Subcutaneous abdominal adipose tissue (tissue), 5 donors: ENCODE data around the gene FGF12.

Source experiments
- H3K27ac ChIP-seq: one replicate; pipeline ENCODE4 v1.7.0; 2013; ENCODE audit warnings: low read depth, mild to moderate bottlenecking, inconsistent platforms, low read length, moderate library complexity
- H3K27me3 ChIP-seq, 5 donors: one replicate each; pipeline ENCODE4 v1.7.0; 2013; ENCODE audit warnings: low read length in 5 of 5, inconsistent platforms in 1 of 5; ENCODE audit not compliant: control insufficient read depth in 5 of 5, insufficient read depth in 4 of 5
- H3K36me3 ChIP-seq, 5 donors: one replicate each; pipeline ENCODE4 v1.7.0; 2013; ENCODE audit warnings: low read length in 5 of 5; ENCODE audit not compliant: control insufficient read depth in 5 of 5, insufficient read depth in 5 of 5
- H3K4me1 ChIP-seq, 5 donors: one replicate each; pipeline ENCODE4 v1.7.0; 2013; ENCODE audit warnings: low read length in 5 of 5, mild to moderate bottlenecking in 3 of 5, moderate library complexity in 1 of 5; ENCODE audit not compliant: control insufficient read depth in 5 of 5, insufficient read depth in 5 of 5
- H3K4me3 ChIP-seq, 5 donors: one replicate each; pipeline ENCODE4 v1.7.0; 2013; ENCODE audit warnings: low read length in 5 of 5, low read depth in 1 of 5
- H3K9ac ChIP-seq, 5 donors: one replicate each; pipeline ENCODE4 v1.7.0; 2013; ENCODE audit warnings: low read length in 5 of 5, mild to moderate bottlenecking in 4 of 5, moderate library complexity in 3 of 5
- H3K9me3 ChIP-seq, 5 donors: one replicate each; pipeline ENCODE4 v1.7.0; 2013; ENCODE audit warnings: low read length in 5 of 5; ENCODE audit not compliant: control insufficient read depth in 5 of 5
- donor health status: healthy.
- donor health status: healthy.
- donor health status: healthy.
- donor health status: healthy.
- donor health status: healthy.

The FGF12 gene

DNA sequence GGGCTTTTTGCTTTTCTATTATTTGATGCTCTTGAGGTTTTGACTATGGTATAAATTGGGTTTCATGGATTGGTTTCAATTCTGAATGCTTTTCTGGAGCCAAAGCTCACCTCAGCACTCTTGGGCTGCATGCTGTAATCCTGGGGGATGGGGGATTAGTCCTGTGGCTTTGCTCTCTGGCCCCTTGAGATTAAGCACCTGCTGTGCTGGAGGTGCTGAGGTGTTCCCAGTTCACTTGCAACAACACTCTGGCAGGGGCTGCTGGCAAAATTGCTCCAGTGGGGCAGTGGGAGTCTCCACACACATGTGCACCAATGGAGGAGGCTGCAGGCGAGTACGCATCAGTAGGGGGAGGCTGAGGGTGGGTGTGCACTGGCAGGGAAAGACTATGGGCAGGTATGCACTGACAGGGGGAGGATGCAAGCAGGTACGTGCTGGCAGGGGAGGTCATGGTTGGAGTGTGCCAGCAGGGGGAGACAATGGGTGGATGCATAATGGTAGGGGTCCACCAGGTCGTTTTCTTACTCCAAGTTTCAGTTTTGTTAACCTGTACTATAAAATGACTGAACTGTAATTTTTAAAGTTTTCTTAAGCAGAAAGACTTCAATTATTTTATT, 489.2 kb downstream of the FGF12 start:
- no peak overlapping the region for H3K9ac ChIP-seq
- peaks cover 0 to 3% (median 0%) of the 10 kb centered on the region in 5 donors for H3K9me3 ChIP-seq

DNA sequence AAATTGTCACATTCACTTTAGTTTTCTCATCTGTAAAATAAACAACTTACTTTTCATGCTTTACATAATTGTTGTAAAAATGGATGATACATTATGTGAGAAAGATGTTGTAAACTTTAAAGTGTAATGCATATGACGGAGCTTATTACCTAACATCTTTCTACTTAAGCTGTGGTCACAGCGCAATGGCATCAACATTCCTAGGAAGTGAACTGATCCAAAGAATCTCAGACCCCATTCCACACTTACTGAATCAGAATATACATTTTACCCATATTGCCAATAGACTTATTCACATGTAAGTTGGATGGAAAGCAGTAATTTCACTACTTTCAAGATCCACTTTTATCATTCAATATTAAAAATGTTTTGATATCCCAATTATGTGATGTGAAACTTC, 497.5 kb downstream of the FGF12 start:
- Histone ChIP-seq H3K36me3 (no peaks in the 10 kb centered on the region), H3K27ac (no peak overlapping the region), H3K27me3 (no peaks in the 10 kb centered on the region), H3K4me3 (no peak overlapping the region), H3K4me1 (no peaks in the 10 kb centered on the region), H3K9me3 (no peaks in the 10 kb centered on the region), H3K9ac (no peak overlapping the region)

More for the DNA sequence above, 489.2 kb downstream of the FGF12 start:
- Histone ChIP-seq H3K4me1 (no peaks in the 10 kb centered on the region), H3K27me3 (no peaks in the 10 kb centered on the region), H3K27ac (no peak overlapping the region), H3K36me3 (no peaks in the 10 kb centered on the region), H3K4me3 (no peak overlapping the region)

DNA sequence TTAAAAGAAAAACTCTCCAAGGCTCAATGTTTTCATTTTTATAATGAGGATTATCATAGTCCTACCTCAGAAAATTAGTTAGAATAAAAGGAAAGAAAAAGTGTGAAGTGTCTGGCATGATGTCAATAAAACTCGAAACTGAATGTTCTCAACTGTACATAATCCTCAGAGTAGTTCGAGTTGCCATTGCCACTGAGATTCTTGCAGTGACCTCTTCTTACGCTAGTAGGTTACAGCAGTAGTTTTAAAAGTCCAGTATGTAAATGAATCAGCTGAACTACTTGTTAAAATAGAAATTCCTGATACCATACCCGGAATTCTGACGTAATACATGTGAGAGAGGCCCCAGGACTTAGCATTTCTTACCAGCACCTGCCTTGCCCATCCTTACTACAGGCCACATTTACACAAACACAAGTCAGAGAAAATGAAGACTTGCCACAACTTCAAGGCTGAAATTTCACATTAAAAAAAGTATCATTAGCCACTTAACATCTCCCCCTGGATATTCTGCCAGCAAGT, 502.6 kb downstream of the FGF12 start:
- Histone ChIP-seq H3K27me3 (no peaks in the 10 kb centered on the region), H3K9me3 (no peaks in the 10 kb centered on the region), H3K4me1 (no peaks in the 10 kb centered on the region), H3K27ac (no peak overlapping the region), H3K4me3 (no peak overlapping the region), H3K36me3 (no peaks in the 10 kb centered on the region), H3K9ac (no peak overlapping the region)

DNA sequence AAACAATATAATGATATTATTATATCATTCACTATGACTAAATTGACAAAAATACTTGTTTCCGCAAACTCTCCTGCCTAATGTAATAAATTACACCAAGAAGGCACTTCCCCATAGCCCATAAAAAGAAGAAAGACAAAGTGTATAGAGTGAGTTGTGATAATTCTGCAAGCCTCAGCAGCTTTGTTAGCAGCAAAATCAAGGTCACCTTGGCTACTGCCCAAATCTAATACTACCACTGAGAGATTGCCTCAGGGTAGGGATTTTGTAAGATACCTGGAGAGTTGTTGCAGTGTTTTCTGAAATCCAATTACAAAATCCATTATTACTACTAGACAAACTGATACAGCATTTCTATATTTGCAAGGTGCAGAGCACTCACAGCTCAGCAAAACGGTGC, 503.5 kb downstream of the FGF12 start:
- no peaks in the 10 kb centered on the region for H3K36me3 ChIP-seq
- no peaks in the 10 kb centered on the region for H3K27me3 ChIP-seq
- no peak overlapping the region for H3K4me3 ChIP-seq
- H3K4me1 ChIP-seq = no peaks in the 10 kb centered on the region
- no peaks in the 10 kb centered on the region for H3K9me3 ChIP-seq
- H3K9ac ChIP-seq = no peak overlapping the region
- H3K27ac ChIP-seq = no peak overlapping the region

DNA sequence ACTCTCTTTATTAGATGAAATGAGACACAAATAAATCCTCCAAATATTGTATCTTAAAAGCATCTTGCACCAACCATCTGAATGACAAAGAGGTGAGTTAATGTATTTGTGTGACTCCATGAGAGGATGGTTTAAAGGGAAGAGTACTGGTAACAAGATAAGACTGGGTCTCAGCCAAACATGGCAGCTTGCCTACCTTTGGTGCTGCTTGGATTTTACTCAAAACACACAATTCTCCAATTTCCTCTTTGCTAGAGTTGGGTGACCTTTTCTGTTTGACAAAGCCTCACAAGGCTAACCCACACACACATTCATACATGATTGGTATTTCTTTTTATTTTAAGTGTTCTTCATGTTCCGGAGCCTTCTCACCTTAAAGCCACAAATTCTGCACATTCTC, 506.4 kb downstream of the FGF12 start:
- H3K9me3 ChIP-seq = no peaks in the 10 kb centered on the region

DNA sequence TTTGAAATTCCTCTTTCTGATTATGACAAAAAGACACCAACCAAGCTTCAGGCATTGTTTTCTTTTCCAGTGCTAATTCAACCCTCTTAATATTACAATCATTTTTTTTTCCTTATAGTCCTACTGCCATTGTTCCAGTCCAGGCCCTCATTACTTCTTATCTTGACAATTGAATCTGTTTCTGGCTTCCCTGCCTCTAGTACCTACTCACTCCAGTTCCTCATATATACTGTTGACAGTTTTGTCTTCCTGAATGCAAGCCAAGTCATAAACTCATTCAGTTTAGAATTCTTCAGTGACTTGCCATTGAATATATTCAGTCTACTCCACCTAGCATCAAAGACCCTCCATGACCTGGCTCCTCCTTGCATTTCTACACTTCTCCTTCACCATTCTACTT, 507.4 kb downstream of the FGF12 start:
- H3K9me3 ChIP-seq = no peaks in the 10 kb centered on the region
- H3K27ac ChIP-seq = no peak overlapping the region
- no peaks in the 10 kb centered on the region for H3K4me1 ChIP-seq
- H3K4me3 ChIP-seq = no peak overlapping the region
- H3K9ac ChIP-seq = no peak overlapping the region
- H3K27me3 ChIP-seq = no peaks in the 10 kb centered on the region
- H3K36me3 ChIP-seq = no peaks in the 10 kb centered on the region

More for the DNA sequence above, 506.4 kb downstream of the FGF12 start:
- H3K36me3 ChIP-seq = no peaks in the 10 kb centered on the region
- no peak overlapping the region for H3K4me3 ChIP-seq
- H3K27ac ChIP-seq = no peak overlapping the region
- no peak overlapping the region for H3K9ac ChIP-seq
- no peaks in the 10 kb centered on the region for H3K27me3 ChIP-seq
- H3K4me1 ChIP-seq = no peaks in the 10 kb centered on the region

DNA sequence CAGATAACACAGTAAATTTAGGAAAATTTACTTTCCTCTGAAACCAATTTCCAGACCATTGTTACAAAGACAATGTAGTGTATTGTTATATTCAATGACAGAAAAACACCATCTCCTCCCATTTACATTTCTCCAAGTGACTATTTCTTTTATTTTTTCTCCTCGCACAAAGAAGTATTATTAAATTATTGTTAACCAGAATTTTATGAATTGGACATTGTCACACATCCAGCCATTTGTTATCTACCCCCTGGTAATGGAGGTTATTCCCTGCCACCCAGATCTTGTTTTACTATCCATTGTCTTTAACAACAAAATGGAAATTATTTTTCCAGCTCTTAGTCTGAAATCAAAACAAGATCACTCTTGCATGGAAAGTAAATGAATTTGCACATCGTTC, 511.3 kb downstream of the FGF12 start:
- Histone ChIP-seq H3K4me3 (no peak overlapping the region), H3K27me3 (no peaks in the 10 kb centered on the region), H3K9ac (no peak overlapping the region), H3K9me3 (no peaks in the 10 kb centered on the region), H3K27ac (no peak overlapping the region), H3K4me1 (no peaks in the 10 kb centered on the region), H3K36me3 (no peaks in the 10 kb centered on the region)

DNA sequence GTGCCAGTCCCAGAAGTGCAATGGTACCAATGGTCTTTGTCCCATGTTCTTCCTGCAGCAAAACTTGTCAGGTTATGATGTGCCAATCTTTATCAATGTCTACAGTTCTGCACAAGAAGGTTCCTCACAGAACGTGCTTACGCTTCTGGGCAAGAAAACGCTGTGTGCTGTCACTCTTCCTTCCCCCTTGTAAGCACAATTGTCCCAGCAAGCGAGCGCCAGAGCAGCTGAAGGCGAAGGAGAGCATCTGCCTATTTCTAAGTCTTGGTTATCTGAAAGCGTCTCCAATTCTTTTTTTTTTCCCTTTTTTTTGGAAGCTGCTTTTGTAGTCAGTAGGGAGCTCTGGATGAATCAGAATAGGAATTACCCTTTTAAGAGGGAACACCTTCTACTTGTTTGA, 514.4 kb downstream of the FGF12 start:
- no peak overlapping the region for H3K4me3 ChIP-seq
- no peak overlapping the region for H3K27ac ChIP-seq
- no peaks in the 10 kb centered on the region for H3K27me3 ChIP-seq
- H3K9me3 ChIP-seq = no peaks in the 10 kb centered on the region
- no peak overlapping the region for H3K9ac ChIP-seq
- no peaks in the 10 kb centered on the region for H3K4me1 ChIP-seq
- no peaks in the 10 kb centered on the region for H3K36me3 ChIP-seq

DNA sequence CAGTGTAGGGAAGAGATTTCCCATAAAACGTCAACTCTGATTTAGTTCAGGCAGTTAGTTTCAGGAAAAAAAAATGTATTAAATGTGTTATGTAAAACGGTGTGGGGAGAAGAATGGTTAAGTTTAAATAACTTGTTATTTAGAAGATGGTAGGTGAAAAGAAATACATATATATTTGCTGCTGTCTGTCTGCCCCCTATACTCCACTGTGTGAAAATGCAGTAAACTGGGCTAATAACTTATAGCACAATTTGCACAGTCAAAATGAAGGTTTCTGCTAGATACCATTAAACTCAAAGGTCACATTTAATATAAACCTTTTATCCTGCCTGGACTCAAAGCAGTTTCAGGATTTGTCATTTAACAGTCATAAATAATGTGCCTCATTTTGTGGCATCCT, 515.0 kb downstream of the FGF12 start:
- H3K27ac ChIP-seq = no peak overlapping the region
- no peak overlapping the region for H3K9ac ChIP-seq

DNA sequence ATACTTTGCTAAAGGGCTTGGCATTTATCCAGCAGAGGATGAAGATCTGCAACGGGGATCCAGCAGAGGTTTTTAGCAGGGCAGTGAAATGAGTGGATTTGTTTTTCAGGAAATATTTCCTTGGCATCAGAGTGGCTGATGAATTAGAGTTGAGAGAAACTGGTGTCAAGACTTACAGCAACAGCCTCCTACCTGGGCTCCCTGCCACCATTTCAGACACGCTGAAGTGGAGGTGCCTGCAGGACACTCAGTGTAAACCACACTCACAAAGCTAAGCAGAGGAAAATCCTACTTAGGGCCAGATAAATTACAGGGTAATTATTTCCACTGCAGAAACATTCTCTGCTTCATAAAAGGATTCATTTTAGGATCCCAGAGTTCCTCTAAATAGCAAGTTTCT, 519.7 kb downstream of the FGF12 start:
- Histone ChIP-seq H3K4me3 (no peak overlapping the region), H3K4me1 (peaks cover 0 to 6% (median 4%) of the 10 kb centered on the region in 5 donors), H3K27ac (no peak overlapping the region), H3K36me3 (no peaks in the 10 kb centered on the region), H3K9ac (no peak overlapping the region), H3K27me3 (no peaks in the 10 kb centered on the region), H3K9me3 (no peaks in the 10 kb centered on the region)

More for the DNA sequence above, 515.0 kb downstream of the FGF12 start:
- Histone ChIP-seq H3K4me3 (no peak overlapping the region), H3K4me1 (peaks cover 0 to 4% (median 4%) of the 10 kb centered on the region in 5 donors), H3K36me3 (no peaks in the 10 kb centered on the region), H3K9me3 (no peaks in the 10 kb centered on the region), H3K27me3 (no peaks in the 10 kb centered on the region)
